GM21526 (cell line): ENCODE results near the gene IL6R.
"Not testable (repeated sequence)": the region's sequence is repeated elsewhere in the genome, so short reads cannot be mapped to it uniquely, and the experiment has no call there.

Experiments used
- ATAC-seq: cut with Tn5 transposase; IDR thresholded peaks from one replicate; pipeline ENCODE4 v1.9.1; 2021; ENCODE audit warnings: moderate library complexity; ENCODE audit not compliant: unreplicated experiment, low FRiP score

Gene IL6R

GRCh38 chr1:154404984-154405746, at the start of gene IL6R:
TSS of gene IL6R (plus strand) at chr1:154405343. CDS start at chr1:154405630, 287 bp downstream.
- peak; percentile 37 for ATAC-seq

DNA sequence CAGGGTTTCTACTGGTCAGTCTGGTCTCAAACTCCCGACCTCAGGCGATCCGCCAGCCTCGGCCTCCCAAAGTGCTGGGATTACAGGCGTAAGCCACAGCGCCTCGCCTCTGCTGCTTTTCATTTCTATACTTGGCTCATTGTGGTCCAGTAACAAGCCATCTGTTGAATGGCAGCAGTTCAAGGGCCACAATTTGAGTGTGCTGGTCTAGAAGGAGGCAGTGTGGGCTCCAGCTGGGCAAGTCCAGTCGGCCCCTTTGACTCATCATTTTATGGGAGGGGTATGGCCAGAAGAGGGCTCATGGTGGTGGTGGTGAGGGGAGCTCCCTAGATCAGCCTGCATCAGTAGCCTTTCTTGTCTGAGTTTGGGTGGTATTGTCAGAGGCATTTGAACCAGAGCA, 46.6 kb upstream of the IL6R start:
- ATAC-seq, result no peak

GRCh38 chr1:154360288-154360687, 44.9 kb upstream of the IL6R start:
- no peak for ATAC-seq

DNA sequence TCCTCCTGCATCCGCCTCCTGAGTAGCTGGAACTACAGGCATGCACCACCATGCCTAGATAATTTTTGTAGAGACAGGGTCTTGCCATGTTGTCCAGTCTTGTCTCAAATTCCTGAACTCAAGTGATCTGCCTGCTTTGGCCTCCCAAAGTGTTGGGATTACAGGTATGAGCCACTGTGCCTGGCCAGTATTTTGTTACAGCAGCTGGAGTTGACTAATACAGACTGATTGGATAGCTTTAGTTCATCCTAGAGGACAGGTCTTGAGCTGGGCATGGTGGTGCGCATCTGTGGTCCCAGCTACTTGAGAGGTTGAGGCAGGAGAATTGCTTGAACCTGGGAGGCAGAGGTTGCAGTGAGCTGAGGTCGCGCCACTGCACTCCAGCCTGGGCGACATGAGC, 44.3 kb upstream of the IL6R start:
- not testable (repeated sequence) for ATAC-seq

GRCh38 chr1:154361357-154361756, 43.8 kb upstream of the IL6R start:
- no peak for ATAC-seq

GRCh38 chr1:154371436-154371835, 33.7 kb upstream of the IL6R start:
- no peak for ATAC-seq

DNA sequence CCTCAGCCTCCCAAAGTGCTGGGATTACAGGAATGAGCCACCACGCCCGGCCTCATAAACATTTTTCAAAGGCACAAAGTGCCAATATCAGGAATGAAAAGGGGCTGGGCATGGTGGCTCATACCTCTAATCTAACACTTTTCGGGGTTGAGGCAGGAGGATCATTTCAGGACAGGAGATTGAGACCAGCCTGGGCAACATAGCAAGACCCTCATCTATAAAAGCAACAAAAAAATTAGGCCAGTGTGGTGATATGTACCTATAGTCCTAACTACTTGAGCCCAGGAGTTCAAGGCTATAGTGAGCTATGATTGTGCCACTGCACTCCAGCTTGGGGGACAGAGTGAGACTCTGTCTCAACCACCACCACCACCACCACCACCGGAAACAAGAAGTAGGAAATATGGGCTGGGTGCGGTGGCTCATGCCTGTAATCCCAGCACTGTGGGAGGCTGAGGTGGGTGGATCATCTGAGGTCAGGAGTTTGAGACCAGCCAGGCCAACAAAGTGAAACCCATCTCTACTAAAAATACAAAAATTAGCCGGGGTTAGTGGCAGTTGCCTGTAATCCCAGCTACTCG, 31.3 kb upstream of the IL6R start:
- ATAC-seq, result not testable (repeated sequence)

DNA sequence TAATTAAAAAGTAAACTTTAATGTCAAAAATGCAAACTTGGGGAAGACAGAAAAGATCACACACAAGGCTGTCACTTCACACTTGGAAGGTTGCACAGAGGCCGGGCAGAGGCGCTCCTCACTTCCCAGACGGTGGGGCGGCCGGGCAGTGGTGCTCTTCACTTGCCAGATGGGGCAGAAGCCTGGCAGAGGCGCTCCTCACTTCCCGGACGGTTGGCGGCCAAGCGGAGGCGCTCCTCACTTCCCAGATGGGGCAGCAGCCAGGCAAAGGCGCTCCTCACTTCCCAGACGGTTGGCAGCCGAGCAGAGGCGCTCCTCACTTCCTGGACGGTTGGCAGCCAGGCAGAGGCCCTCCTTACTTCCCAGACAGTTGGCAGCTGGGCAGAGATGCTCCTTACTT, 25.8 kb upstream of the IL6R start:
- ATAC-seq, result no peak

DNA sequence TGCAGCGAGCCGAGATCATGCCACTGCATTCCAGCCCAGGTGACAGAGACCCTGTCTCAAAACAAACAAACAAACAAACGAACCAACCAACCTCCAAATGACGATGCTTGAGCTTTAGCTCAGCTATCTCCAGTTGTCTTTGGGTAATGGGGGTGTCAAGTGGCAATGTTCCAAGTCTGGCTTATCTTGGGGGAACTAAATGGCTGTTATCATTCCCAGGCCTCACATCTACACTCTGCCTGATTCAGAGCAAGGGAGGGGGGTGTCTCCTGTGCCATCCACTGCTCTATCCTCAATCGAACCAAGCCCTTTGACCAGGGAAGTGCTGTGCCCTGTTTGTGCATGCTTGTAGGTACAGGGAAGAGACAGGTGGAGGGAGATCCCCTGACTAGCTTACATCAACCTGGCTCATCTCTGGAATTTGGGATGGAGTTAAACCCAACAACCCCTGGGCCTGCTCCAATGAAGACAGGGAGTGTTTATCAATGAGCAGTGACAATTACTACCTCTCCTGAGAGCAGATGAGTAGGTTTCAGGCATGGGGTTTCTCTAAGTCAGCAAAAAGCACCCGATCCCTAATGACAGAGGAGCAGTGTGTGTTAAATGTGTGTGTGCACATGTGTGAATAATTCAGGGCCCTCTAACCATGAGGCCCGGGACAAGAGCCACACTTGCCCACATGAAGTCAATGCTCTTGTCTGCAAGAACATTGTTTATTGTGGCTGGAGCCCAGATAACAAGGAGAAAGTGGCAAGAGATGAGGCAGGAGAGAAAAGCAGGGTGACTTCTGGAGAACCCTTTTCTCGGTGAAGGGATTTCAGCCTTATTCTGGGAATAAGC, 20.3 kb upstream of the IL6R start:
- no peak for ATAC-seq

DNA sequence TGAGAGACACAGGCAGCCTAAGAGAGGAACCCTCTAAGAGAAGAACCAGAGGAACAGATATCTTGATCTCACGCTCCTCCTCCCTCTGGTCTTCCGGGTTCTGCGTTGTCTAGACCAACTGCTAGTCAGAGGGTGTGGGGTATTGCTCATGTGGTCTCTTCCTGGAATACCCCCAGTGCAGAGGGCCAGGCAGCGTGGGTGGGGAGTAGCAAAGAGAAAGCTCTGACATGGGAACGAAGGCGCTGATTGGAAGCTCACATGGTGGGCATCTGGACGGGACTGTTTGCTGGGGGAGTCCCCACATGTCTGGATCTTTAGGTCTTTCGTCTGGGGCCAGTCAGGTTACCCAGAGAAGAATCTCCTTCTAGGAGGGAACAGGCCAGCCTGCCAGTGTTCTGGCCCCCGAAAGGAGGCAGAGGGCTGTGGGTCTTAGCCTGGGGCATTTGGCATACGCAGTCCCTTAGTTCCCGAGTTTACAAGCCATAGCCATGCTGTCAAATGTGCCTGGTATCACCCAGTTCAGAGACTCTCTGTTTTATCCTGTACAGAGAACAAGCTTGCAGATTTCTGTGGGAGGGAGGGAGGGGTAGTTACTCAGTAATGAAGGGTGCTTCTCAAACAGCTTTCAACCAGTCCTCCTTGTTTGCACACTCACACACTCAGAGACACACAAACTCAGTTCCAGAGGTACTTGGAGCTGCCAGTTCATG, 18.3 kb upstream of the IL6R start:
- ATAC-seq, result peak; percentile 72

- no peak for ATAC-seq
Observed at GRCh38 chr1:154391086-154391770, 13.9 kb upstream of the IL6R start.

DNA sequence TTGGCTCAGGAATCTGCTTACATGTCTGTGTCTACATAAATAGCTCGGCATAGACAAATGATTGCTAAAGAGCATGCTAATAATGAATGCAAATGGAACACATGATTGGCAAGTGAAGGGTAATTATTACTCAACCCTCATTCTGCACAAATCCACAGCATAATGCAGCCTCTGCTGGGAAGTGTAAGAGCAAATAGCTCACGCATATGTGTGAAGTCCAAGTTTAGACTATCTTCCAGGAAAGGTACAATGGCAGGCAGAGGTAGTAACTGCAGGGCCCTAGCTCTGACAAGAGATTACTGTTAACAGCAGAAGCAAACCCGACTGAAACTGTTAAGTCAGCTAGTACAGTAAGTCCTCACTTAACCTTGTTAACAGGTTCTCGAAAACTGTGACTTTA, 7.0 kb upstream of the IL6R start:
- ATAC-seq, result no peak

- ATAC-seq, result no peak
Observed at GRCh38 chr1:154398678-154399077, 6.5 kb upstream of the IL6R start.

- no peak for ATAC-seq
Observed at GRCh38 chr1:154400381-154400801, 4.8 kb upstream of the IL6R start.

- no peak for ATAC-seq
Observed at GRCh38 chr1:154402409-154402921, 2.7 kb upstream of the IL6R start.

DNA sequence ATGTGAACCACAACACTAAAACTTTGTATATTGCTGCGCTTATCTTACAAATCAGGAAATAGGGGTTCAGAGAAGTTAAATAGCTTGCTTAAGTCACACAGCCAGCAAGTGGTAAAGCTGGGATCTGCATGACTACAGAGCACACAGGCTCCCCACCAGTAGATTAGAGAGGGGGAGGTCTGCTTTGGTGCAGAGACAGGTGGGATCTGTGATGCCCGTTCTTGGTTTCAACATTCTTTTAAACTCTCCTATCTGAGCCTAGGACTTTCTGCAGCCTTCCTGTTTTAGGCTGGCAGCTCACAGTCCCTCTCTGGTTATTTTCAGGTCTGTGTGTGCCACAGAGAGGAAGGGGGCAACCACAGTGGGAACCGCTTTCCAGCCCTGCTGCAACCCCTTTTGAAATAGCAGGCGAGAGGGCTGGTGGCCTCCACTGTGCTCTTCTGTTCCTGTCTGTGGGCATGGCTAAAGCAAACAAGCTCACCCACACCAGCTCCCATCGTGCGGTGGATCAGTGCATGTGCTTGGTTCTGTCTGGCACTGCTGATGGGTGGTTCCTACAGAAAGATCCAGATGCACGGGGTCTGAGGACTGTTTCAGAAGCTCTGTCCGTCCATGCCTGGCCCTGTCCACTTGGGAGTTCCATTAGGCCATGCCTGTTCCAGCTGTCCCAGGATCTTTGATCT, 1.7 kb upstream of the IL6R start:
- no peak for ATAC-seq

- no peak for ATAC-seq
Observed at GRCh38 chr1:154403983-154404382, 1.2 kb upstream of the IL6R start.

DNA sequence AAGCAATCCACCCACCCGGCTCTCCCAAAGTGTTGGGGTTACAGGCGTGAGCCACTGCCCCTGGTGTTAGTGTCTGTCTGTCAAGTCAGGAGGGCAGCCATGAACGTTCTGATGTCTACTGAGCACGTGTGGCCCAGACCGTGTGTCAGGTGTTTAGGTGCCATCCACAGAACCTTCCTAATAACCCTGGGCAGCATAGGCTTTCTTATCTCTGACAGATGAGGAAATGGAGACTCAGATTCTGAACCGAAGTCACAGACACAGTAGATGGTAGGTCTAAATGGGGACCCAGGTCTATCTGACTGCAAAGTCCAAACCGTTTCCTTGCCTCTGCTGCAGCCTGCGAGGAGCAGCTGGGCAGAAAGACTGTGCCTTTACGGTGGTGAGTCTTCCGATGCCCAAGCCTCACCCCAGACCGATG, 622 bp upstream of the IL6R start:
- ATAC-seq, result no peak
